COLO829 (cell line): ENCODE measurements around the gene KYNU.
"Not testable (repeated sequence)": the region's sequence is repeated elsewhere in the genome, so short reads cannot be mapped to it uniquely, and the experiment has no call there.

Experiments used
- DNase-seq: peaks from one replicate; pipeline ENCODE4 v3.0.0; 2012; ENCODE audit warnings: low spot score

The KYNU gene

DNA sequence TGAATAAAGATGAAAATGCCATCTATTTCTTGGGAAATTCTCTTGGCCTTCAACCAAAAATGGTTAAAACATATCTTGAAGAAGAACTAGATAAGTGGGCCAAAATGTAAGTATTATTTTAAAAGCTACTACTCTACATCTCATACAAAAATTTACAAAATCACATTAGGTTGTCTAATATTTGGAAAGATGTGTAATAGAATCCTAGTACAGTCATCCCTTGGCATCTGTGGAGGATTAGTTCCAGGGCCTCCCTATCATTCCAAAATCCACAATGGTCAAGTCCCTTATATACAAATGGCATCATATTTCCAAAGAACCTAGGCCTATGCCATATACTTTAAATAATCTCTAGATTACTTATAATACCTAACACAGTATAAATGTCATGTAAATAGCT lies 41.2 kb downstream of the KYNU start:
- no peak for DNase-seq

DNA sequence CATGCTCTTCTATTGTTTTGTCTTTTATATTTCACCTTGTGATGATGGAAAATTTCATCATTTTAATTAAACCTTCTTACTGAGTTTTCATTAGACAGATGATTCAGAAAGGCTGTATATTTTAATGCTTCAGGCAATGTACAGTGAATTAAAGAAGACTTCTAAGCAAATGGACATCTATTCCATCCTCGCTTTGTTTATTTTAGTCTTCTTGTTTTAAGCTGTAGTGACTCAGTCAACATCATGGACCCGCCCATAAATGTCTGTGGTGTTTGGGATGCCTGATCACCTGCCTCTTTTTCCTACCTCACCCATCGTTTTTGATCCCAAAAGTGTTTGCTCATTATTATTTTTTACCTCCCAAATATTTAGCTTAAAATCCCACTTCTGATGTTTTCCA lies 43.1 kb downstream of the KYNU start:
- DNase-seq = no peak

DNA sequence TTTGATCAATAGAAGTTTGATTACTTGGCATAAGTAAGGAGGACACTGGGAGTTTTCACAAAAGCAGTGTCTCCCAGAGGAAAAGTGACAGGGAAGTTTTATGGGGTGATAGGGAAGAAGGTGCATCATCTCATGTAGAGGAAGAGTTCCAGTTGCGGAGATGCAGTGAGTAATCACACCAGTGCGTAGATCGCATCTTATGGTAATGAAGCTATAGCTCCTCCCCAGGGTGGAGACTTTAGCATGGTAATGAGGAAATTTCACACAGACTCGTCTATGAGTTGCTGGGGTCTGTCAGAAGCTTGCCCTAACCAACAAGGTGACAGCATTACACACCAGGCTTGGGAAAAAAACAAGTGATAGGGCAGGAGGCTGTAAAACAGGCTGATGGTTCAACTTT lies 49.0 kb downstream of the KYNU start:
- no peak for DNase-seq

DNA sequence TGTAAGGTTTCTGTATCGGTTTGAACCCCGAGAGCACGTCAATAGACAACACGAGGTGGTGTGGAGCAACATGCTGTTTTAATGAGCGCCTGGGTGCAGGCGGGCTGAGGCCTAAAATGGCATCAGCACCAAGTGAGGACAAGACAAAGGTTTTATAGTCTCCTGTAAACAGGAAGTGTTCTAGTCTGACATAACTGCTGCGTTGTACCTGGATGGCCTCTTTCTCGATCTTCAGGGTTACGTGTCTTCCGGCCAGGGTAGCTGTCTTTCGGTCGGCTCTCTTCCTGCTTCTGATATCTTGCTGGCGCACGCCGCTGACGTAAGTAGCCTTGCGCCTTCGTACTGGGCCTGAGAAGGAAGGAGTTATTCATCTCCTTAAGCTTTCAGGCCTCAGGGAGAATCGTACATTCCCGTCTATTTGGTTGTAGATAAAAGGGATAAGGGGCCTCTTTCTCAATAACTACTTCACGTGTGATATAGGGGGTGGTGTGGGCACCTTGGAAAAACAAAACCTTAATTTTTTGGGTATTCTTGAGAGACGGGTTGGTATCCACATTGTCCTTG lies 53.5 kb downstream of the KYNU start:
- no peak for DNase-seq

DNA sequence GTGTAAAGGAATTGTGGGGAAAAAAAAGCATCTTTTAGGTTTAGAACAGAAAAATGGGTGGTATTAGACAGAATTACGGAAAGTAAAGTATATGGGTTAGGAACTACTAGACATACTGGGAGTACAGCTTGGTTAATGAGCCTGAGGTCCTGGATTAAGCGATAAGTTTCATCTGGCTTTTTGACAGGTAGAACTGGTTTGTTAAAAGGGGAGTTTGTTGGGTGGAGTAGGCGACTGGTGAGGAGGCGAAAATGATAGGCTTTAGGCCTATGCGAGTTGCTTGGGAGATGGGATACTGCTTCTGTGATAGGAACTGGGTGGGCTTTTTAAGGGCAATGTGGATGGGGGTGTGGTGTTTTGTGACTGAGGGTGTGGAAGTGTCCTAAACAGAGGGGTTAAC lies 56.5 kb downstream of the KYNU start:
- no peak for DNase-seq

DNA sequence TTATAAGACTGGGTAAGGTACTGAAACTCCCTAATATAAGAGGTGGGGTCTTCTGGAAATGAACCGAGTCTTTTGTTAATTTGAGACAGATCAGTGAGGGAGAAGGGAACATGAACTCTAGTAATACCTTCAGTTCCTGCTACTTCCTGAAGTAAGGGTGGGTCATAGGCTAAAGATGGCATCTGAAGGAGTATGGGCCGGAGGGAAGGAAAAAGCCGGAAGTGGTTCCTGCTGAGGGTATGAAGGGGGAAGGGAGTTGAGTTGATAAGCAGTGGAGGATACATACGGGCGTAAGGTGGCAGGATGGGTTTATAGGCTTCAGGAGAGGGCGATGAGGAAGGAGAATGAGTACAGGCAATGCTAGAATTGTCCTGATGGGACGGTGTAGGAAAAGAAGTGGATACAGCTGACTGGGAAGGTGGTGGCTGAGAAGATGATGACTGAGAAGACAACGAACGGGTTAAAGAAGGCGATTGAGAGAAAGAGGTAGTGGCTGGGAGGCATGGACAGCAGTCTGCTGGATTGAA lies 58.2 kb downstream of the KYNU start:
- DNase-seq = no peak

DNA sequence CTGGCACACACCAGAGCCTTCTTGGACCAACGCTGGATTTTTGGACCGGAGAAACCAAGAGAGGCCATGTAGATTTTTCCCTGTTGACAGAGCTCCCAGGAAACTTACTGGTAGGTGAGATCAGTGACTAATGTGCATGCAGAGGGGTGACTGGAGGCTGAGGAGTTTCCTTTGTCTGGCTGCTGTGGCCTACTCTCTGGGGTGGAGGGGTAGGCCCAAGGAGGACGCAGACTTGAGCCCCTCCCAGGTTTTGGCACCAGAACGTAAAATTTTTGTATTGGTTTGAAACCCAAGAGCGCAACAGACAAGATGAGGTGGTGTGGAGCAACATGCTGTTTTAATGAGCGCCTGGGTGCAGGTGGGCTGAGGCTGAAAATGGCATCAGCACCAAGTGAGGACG lies 59.2 kb downstream of the KYNU start:
- no peak for DNase-seq

DNA sequence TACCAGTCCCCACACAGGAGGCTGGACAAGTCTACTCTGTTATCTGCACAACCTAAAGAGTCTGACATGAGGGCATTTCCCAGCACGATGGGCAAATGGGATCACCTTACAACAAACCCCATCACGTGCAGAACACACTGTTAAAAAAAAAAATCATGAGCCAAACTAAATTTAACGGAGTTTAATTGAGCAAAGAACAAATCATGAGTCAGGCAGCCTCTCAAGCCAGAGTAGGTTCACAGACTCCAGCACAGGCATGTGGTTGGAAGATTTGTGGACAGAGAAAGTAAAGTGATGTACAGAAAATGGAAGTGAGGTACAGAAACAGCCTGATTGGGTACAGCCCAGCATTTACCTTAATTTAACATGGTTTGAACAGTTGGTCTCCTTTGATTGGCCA lies 59.9 kb downstream of the KYNU start:
- DNase-seq = no peak

DNA sequence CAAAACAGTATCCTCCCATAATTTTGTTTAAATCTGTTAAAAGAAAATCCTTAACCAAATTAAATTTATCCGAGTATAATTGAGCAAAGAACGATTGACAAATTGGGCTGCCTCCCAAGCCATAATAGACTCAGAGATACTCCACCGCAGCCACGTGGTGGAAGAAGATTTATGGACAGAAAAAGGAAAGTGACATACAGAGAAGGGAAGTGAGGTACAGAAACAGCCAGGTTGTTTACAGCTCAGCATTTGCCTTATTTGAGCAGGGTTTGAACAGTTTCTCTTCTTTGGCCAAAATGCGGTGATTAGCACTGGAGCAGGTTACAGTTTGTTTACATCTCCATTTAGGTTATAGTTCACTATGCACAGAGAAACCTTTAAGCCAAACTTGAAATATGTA lies 60.8 kb downstream of the KYNU start:
- no peak for DNase-seq

DNA sequence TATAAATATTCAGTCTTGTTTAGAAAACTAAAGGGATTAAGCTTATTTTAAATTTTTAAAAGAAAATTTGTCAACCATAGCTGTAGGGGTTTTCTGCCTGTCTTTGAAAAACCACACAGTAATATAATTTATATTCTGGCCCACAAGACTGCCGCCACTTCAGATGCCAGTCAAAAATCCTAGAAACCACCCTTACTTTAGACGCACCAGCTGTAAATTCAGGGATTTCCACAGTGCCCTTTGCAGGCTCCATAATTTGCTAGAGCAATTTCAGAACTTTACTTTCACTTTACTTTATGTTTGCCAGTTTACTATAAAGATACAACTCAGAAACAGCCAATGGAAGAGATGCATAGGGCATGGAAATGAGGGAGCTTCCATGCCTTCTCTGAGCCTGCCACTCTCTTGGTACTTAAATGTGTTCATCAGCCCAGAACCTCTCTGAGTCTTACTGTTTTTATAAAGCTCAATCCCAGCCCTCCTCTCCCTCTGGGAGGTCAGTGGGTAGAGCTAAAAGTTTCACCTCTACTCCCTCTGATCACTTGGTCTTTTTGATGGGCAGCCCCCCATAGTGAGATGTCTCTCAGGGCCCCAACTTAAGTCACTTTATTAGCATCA lies 63.3 kb downstream of the KYNU start:
- DNase-seq = no peak

DNA sequence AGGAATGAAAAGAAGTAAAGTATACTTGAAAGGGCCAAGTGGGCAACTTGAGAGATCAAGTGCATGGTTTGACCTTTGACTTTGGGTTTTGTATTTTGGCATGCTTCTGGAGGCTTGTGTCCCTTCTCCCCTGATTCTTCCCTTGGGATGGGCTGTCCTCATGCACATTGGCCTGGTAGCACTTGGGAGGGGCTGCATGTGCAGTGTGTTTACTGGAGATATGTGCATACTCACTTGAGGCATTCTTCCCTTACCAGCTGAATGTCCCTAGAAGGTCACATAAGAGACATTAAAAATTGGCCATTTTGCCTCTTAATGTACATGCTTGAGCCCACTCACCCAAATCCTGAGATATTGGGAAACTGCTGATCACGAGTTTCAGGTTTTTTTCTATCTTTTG lies 65.2 kb downstream of the KYNU start:
- DNase-seq = no peak

DNA sequence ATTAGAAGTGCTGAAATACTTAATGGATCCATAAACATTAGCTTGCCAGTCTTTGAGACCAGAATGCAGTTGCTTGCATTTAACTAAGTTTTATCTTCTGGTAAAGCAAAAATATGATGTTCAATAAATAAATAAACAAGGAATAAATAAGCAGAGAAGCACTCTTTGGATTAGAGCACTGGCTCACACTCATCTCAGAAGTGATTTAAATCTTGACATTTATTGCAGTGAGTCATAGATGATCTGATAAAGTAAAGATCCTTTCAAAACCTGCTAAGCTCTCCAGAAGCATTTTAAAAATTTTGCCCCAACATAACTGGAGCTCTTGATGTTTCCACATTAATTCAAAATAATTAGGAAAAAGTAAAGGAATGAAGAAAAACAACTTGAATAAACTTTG lies 66.8 kb downstream of the KYNU start:
- peak; percentile 35 for DNase-seq

DNA sequence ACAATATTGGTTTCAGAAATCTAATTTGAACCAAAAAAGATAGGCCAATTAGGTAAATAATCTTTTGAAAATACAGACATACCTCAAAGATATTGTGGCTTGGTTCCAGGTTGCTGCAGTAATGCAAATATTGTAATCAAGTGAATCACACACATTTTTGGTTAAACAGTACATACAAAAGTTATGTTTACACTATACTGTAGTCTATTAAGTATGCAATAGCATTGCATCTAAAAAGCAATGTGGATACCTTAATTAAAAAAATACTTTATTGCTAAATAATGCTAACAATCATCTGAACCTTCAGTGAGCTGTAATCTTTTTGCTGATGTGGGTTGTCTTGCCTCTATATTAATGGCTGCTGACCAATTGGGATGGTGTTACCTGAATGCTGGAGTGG lies 67.3 kb downstream of the KYNU start:
- no peak for DNase-seq

DNA sequence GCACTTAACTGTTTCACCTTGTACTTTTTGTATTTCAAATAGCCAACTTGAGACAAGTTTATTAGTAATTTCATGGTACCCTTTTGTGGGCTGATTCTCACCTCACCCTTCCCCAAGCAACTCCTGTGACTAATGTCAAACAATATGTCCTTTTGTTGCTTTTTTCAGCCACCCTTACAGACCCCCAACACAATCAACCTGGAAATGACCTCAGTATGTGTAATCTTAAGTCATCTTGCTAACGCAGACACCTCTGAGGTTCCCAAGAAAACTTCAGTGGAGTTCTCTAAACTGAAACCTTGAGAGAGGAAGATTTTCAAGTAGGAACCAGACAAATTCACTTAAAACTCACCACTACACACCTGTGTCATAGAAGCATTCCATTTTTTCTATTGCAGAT lies 69.5 kb downstream of the KYNU start:
- DNase-seq = no peak

DNA sequence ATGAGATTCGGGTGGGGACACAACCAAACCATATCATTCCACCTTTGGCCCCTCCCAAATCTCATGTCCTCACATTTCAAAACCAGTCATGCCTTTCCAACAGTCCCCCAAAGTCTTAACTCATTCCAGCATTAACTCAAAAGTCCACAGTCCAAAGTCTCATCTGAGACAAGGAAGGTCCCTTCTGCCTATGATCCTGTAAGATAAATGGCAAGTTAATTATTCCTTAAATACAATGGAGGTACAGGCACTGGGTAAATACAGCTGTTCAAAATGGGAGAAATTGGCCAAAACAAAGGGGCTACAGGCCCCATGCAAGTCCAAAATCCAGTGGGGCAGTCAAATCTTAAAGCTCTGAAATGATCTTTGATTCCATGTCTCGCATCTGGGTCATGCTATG lies 71.3 kb downstream of the KYNU start:
- not testable (repeated sequence) for DNase-seq

DNA sequence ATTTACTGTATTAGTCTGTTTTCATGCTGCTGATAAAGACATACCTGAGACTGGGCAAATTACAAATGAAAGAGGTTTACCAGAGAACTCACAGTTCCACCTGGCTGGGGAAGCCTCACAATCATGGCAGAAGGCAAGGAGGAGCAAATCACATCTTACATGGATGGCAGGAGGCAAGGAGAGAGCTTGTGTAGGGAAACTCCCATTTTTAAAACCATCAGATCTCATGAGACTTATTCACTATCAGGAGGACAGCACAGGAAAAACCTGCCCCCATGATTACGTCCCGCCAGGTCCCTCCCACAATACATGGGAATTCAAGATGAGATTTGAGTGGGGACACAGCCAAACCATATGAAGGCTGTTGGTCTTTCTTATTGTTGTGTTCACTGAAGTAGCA lies 72.9 kb downstream of the KYNU start:
- not testable (repeated sequence) for DNase-seq

DNA sequence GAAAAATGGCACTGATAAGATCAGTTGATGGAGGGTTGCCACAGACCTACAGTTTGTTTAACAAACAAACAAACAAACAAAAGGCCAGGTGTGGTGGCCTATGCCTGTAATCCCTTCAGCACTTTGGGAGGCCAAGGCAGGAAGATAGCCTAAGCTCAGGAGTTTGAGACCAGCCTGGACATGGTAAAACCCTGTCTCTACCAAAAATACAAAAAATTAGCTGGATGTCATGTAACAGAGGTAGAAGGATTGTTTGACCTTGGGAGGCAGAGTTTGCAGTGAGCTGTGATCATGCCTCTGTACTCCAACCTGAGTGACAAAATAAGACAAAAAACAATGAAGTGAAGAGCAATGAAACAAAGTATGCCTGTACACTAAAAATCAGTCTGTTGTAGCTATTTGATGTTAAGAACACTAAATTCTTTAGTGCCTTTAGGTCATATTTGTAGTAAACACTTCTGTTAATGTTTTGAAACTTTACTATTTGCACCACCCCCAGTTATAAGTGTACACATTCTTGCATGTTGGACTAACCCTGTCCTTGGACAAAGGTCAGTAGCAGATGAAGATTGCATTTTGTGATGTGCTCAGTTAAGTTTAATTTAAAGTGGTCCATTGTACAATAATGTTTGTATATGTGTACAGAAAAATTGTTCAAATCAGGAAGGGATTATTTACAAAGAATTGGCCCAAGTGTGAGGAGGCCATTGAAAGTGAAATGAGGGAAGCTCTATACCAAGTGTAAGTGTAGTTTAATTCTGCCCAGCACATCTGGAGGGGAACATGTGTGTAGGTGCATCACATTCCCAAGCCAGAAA lies 73.9 kb downstream of the KYNU start:
- no peak for DNase-seq

DNA sequence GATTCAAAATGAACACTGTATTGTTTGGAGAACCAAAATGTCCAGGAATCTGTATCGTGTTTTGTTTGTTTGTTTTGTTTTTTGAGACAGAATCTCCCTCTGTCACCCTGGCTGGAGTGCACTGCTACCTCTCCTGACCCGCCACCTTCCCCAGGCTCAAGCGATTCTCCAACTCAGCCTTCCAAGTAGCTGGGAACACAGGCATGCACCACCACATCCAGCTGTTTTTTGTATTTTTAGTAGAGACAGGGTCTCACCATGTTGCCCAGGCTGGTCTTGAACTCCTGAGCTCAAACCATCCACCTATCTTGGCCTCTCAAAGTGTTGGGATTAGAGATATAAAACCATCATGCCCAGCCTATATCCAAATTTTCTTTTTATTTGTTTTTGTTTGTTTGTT lies 74.6 kb downstream of the KYNU start:
- no peak for DNase-seq

DNA sequence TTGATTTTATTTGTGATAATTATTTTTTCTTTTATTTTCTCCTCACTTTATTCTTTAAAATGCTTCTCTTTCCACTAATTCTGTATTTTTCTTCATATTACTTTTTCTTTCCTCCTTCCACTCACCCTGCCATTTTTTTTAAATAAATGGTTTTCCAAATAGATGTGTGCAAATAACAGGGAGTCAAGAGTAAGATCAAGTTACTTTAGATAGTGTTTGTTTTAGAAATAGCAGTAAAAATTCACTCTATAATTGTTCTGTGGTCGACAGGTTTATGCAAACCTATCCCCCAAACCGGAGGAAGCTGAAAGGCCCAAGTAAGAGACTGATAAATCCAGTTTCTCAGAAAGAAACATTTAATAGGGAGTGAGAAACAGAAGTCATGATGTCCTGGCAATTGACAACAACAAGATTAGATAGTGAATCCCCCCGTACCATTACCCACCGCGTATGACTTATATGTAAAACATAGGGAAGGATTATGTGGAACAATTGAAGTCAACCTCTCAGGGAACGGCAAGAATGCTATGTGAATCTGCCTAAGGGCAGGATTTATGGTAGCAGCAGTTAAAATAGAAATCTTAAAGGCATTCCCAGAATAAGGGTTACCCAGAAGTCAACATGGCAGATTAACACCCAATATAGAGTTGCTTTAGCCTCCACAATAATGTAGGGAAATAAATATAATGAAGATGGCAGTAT lies 75.5 kb downstream of the KYNU start:
- DNase-seq = no peak

DNA sequence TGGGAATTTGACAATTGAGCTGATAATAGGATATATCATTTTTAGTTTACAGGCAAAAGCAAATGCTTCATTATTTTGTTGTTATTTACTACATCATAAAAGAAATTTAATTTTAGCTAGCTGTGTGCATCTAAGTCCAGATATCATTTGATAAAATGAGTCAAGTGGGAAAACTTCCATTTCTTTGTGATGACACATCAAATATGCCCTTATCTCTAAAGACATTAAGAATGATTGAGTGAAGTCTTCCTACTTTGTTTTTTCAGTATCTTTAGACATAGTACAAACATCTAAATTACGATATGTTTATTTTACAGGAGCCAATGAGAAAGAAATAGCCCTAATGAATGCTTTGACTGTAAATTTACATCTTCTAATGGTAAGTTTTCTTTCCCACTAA lies 77.0 kb downstream of the KYNU start:
- no peak for DNase-seq

DNA sequence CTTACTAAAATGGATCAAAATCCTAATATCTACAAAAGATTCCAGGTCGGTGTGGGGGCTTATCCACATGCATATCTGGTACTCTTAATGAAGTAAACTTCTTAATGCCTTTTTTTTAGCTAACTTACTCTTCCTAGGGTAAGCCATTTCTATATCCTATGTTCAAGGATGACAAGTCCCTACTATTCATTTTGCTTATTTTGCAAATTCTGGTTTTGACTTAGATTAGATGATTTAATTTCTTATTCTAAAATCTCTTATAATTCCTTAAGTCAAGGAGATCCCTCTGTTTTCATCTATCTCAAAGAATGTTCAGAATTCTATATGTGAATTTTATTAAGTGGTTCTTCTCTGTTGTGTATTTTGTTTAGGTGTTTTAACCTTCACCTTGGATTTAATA lies 79.7 kb downstream of the KYNU start:
- DNase-seq = no peak

DNA sequence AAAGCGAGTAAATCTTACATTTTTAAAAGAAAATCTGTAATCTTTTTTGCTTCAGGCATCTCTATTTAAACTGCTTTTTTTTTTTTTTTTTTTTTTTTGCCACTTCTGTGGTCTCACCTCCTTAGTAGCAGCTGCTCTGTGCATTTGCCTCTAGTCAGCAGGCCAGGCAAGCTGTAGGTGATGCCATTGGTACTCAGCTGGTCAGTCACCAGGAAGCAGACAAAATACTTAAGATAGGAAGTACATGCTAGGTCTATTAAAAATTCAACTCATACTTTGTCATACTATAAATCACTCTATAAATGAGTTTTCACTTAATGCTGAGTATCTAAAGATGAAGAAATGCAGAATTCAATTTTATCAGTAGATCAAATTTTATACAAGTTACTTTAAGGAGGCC lies 83.7 kb downstream of the KYNU start:
- no peak for DNase-seq

DNA sequence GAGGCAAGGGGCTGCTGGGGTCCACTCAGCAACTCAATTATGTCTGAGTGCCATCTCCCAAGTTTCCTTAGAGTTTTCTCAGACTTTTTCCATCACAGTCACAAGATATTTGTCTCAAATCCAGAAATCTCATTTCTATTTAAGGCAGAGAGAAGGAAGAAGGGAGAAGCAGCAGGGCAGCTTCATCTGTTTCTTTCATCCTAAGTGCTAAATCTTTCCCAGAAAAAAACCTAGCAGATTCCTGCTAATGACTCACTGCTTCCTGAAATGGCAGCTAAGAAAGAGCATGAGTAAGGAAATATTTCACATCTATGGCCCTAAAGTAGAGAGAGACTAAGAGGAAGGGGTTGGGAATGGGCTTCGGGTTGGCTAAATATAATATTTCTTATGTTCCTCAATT lies 88.0 kb downstream of the KYNU start:
- no peak for DNase-seq
